Measurements from ENCODE around the gene CCNK. TPM values are rescaled to one million over a fixed set of nuclear protein-coding genes. Genes with fewer than 3 reads are reported as not detected.
A peak's percentile ranks its signal among the peaks of the same experiment; 100 is the strongest.

Gene CCNK
- total RNA-seq, 4 donors from 2014 or later = 14.5 to 42.6 (median 31.3) TPM

GRCh38 chr14:99552021-99552553, 70.9 kb downstream of the CCNK start:
- H3K4me1 ChIP-seq = peaks cover 37 to 50% (median 46%) of the 10 kb centered on the region in 4 donors
- H3K9me3 ChIP-seq = no peaks in the 10 kb centered on the region
- no peaks in the 10 kb centered on the region for H3K36me3 ChIP-seq
- no peak overlapping the region for H3K4me3 ChIP-seq
- DNase-seq = no peak
- H3K27ac ChIP-seq = peak overlapping the region; percentile 65 to 82 (median 74)
- intact Hi-C loops (cut with DNase I; ENCODE audit: low total_unique reads) = no loop called here
- WGBS, 2 donors (ENCODE audit: low coverage in 1 of 2) = 73% methylated on average over 8 of the region's 9 CpGs; no CpG with 5 or more reads in 1 of the 2 donors
- H3K27me3 ChIP-seq = no peaks in the 10 kb centered on the region
- no peak for TF ChIP-seq POLR2AphosphoS5 (IDR thresholded peaks at IDR 0.05)
- no peak for TF ChIP-seq POLR2A (IDR thresholded peaks at IDR 0.05)
- TF ChIP-seq CTCF (IDR thresholded peaks at IDR 0.05) = no peak
- TF ChIP-seq EP300 (IDR thresholded peaks at IDR 0.05; ENCODE audit: low read depth) = no peak
- in situ Hi-C loops (cut with MboI; ENCODE audit: low pct_ligation_motif_present in 1 of 4, low pct_unique_long_range_greater_than_20kb in 1 of 4, low sequenced_read_pairs in 3 of 4) = no loop called here

GRCh38 chr14:99552572-99553216, 71.5 kb downstream of the CCNK start:
- no peaks in the 10 kb centered on the region for H3K27me3 ChIP-seq
- peak overlapping the region; percentile 65 to 82 (median 74) for H3K27ac ChIP-seq
- in situ Hi-C loops (cut with MboI; ENCODE audit: low pct_ligation_motif_present in 1 of 4, low pct_unique_long_range_greater_than_20kb in 1 of 4, low sequenced_read_pairs in 3 of 4) (no loop called here), intact Hi-C loops (cut with DNase I; ENCODE audit: low total_unique reads) (no loop called here)
- peak; percentile 86 for DNase-seq
- H3K4me3 ChIP-seq = no peak overlapping the region
- H3K9me3 ChIP-seq = no peaks in the 10 kb centered on the region
- H3K36me3 ChIP-seq = no peaks in the 10 kb centered on the region
- WGBS, 2 donors (ENCODE audit: low coverage in 1 of 2) = 60% methylated on average over 13 of the region's 13 CpGs; no CpG with 5 or more reads in 1 of the 2 donors
- peaks cover 37 to 50% (median 46%) of the 10 kb centered on the region in 4 donors for H3K4me1 ChIP-seq
- TF ChIP-seq POLR2A (IDR thresholded peaks at IDR 0.05) (no peak), CTCF (IDR thresholded peaks at IDR 0.05) (peak in 2 of 5 experiments; percentile 29 to 60), POLR2AphosphoS5 (IDR thresholded peaks at IDR 0.05) (peak in 2 of 3 donors; percentile 78 to 79), EP300 (IDR thresholded peaks at IDR 0.05; ENCODE audit: low read depth) (peak; percentile 67)

- H3K27me3 ChIP-seq = no peaks in the 10 kb centered on the region
- peaks cover 37 to 50% (median 45%) of the 10 kb centered on the region in 4 donors for H3K4me1 ChIP-seq
- WGBS, 2 donors (ENCODE audit: low coverage in 1 of 2) = 40 to 49% methylated on average over 2 to 9 of the region's 12 CpGs
- intact Hi-C loops (cut with DNase I; ENCODE audit: low total_unique reads) (no loop called here), in situ Hi-C loops (cut with MboI; ENCODE audit: low pct_ligation_motif_present in 1 of 4, low pct_unique_long_range_greater_than_20kb in 1 of 4, low sequenced_read_pairs in 3 of 4) (no loop called here)
- peak overlapping the region; percentile 65 to 82 (median 74) for H3K27ac ChIP-seq
- TF ChIP-seq POLR2AphosphoS5 (IDR thresholded peaks at IDR 0.05) = no peak
- TF ChIP-seq POLR2A (IDR thresholded peaks at IDR 0.05) = no peak
- no peak for TF ChIP-seq EP300 (IDR thresholded peaks at IDR 0.05; ENCODE audit: low read depth)
- TF ChIP-seq CTCF (IDR thresholded peaks at IDR 0.05) = no peak
- no peak overlapping the region for H3K4me3 ChIP-seq
- no peaks in the 10 kb centered on the region for H3K36me3 ChIP-seq
- H3K9me3 ChIP-seq = no peaks in the 10 kb centered on the region
- no peak for DNase-seq
Measured at GRCh38 chr14:99554184-99554583, 73.0 kb downstream of the CCNK start.

GRCh38 chr14:99554757-99555531, 73.7 kb downstream of the CCNK start:
- peaks cover 41 to 47% (median 42%) of the 10 kb centered on the region in 4 donors for H3K4me1 ChIP-seq

More at GRCh38 chr14:99554757-99555531, 73.7 kb downstream of the CCNK start:
- Histone ChIP-seq H3K4me3 (no peak overlapping the region), H3K27me3 (no peaks in the 10 kb centered on the region), H3K27ac (peak overlapping the region; percentile 65 to 82 (median 74)), H3K36me3 (no peaks in the 10 kb centered on the region), H3K9me3 (no peaks in the 10 kb centered on the region)
- 32% methylated on average over 9 of the region's 9 CpGs; no CpG with 5 or more reads in 1 of the 2 donors for WGBS, 2 donors (ENCODE audit: low coverage in 1 of 2)
- intact Hi-C loops (cut with DNase I; ENCODE audit: low total_unique reads) = no loop called here
- peak; percentile 34 to 56 (median 55) for TF ChIP-seq POLR2AphosphoS5 (IDR thresholded peaks at IDR 0.05)
- no peak for TF ChIP-seq CTCF (IDR thresholded peaks at IDR 0.05)
- peak; percentile 11 for TF ChIP-seq EP300 (IDR thresholded peaks at IDR 0.05; ENCODE audit: low read depth)
- no peak for TF ChIP-seq POLR2A (IDR thresholded peaks at IDR 0.05)
- peak; percentile 66 for DNase-seq
- in situ Hi-C loops (cut with MboI; ENCODE audit: low pct_ligation_motif_present in 1 of 4, low pct_unique_long_range_greater_than_20kb in 1 of 4, low sequenced_read_pairs in 3 of 4) = no loop called here

Data from transverse colon (tissue), 4 donors.